NCI-H526 treated with DMSO at 0.1 percent for 48 hours (cell line): ENCODE results near the gene NBPF8.
"Not testable (repeated sequence)": the region's sequence is repeated elsewhere in the genome, so short reads cannot be mapped to it uniquely, and the experiment has no call there.

ENCODE experiments used
- DNase-seq: peaks from one replicate; lab custom pipeline; 2025; lab: John Stamatoyannopoulos, UW

Gene NBPF8, protein sequence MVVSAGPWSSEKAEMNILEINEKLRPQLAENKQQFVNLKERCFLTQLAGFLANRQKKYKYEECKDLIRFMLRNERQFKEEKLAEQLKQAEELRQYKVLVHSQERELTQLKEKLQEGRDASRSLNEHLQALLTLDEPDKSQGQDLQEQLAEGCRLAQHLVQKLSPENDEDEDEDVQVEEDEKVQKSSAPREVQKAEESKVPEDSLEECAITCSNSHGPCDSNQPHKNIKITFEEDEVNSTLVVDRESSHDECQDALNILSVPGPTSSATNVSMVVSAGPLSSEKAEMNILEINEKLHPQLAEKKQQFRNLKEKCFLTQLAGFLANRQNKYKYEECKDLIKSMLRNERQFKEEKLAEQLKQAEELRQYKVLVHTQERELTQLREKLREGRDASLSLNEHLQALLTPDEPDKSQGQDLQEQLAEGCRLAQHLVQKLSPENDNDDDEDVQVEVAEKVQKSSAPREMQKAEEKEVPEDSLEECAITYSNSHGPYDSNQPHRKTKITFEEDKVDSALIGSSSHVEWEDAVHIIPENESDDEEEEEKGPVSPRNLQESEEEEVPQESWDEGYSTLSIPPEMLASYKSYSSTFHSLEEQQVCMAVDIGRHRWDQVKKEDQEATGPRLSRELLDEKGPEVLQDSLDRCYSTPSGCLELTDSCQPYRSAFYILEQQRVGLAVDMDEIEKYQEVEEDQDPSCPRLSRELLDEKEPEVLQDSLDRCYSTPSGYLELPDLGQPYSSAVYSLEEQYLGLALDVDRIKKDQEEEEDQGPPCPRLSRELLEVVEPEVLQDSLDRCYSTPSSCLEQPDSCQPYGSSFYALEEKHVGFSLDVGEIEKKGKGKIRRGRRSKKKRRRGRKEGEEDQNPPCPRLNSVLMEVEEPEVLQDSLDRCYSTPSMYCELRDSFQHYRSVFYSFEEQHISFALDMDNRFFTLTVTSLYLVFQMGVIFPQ

DNA sequence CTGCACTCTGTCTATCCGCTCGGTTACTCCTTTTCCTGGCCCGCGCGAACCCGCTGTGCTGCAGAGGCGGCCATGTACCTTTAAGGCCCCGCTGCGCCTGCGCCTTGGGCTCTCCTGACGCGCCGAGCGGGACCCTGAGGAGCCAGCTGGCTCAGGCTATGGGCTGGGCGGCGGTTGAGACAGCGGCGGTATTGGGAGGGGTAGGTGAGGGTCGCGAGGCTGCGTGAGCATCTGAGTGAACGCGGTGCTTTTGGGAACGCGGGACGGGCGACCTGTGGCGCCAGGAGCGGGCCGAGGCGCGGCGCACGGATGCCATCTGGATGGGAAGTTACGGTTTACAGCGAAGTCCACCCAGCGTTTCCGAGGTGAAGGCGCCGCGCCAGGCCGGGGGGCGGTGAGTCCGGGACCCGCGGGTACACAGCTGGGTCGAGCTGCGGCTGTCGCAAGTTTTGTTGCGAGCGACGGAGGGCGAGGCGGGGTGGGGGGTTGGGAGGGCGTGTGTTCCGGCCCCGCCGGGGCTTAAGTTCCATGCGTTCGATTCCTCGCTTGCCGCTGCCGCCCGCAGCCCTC, at the start of gene NBPF8:
Gene NBPF8, plus strand, starts transcription at position 125 of the 570 bp plus-strand sequence. CDS start 21,488 bp downstream, outside the sequence.
- DNase-seq, result peak; percentile 11

DNA sequence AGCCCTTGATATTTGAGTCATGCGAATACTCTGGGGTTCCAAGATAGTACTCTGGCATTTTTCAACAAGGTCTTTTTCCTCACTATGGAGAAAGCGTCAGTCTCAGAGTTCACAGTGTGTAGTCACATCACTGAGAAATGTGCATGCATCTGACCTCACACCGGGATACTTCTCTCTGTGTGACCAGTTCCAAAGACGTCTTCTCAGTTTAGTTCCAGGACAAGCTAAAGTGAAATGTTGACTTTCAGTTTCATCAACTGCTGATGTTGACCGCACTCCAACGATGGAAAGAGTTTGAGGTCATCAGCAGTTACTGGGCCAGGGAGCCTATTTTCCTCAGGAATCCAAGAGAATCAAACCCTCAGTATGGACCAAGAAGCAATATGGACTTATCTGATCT, 47.1 kb upstream of the NBPF8 start:
- DNase-seq, result not testable (repeated sequence)

DNA sequence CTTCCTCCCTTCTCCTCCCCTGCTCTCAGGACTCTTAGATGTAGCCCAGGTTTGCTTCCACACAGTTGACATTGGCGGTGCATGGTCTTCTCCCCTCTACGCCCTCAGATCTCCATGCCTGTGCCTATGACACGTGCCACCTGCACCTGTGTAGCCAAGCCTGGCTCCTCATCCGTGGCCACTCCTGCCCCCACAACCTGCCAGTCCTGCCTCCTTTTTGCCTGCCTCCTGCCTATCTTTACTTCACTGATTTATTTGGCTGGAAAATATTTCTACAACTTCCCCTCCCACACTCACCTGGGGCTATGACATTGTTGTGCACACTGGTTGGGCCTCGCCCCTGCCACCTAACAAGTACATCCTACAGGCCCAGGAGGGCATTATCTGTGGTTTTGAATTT, 28.2 kb upstream of the NBPF8 start:
- not testable (repeated sequence) for DNase-seq

DNA sequence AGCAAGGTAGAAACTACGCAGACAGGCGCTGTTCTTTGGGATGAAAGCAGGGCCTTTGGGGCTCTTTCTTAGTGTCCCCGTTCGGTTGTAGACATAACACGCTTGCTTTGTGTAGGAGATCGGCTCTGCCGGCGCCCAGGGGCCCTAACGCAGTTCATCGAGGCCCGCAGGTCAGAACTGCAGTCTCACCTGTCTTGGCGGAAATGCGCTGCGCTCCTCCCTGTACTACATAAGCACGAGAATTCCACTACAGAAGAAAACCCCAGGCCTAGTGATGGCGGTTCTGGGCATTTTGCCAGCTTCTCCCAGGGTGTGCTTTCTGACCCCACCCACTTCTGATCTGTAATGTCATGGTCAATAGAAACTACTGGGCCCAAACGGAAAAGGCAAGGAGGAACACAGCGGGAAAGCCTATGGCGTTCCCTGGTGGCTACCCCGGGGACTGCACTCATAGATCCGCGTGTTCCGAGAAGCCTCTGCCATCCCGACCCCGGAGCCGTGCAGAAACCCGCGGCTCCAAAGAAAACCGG, 26.2 kb upstream of the NBPF8 start:
- peak; percentile 63 for DNase-seq

DNA sequence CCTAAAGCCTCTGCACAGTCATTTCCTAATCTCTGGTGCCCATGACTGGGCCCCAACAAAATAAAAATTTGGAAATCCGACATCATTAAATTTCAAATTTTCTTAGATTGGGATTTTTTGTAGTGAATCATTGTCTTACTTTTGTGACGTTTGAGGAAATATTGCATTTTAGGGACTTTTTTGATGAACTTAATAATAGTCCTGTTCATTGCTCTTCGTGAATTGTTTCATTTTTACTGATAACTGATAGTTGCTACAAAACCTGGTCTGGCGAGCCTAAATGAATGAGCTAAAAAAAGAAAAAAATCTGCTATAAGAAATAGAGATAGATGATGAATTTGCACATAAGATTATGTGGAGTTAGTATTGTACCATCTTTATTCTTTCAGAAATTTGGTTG, 23.5 kb upstream of the NBPF8 start:
- not testable (repeated sequence) for DNase-seq

DNA sequence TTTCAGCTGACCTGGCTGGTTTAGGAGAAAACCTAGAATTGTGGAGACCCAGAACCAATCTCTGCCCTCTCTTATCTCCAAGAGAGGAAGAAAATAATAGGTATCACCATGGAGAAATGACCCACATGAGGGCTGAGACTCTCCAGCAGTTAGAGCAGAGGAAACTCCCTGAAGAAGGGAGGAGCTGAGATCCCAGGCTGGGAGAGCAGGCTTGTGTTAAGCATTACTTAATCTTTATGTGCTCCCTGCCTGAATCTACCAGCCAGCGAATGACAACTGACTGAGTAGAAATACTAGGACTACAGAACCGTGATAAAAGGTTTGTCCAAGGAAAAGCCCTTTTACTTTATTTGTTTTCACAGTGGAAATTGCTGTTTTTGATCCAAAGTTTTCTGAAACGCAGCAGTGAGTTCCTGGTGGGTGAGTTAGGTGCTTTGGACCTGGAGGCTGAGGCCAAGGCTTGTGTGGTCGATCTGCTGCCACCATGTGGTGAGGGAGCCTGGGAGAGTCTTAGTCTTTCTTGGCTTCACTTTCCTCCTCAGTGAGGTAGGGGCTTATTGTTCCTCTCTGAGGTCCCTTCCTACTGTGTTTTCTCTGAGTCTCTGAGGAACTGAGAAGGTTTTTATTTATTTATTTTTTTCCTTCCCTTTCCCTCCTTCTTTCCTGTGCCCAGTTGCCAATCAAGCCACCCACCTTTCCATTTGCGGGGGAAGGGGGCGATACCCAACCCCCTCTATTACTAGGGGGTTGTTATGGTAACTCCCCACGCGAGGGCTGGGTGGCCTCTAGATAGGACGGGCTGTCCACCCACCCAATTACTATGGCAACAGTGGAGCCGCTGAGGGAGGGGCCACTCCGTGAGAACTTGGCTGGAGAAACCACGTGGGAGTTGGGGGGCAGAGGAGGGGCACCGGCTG, 21.3 kb upstream of the NBPF8 start:
- not testable (repeated sequence) for DNase-seq

DNA sequence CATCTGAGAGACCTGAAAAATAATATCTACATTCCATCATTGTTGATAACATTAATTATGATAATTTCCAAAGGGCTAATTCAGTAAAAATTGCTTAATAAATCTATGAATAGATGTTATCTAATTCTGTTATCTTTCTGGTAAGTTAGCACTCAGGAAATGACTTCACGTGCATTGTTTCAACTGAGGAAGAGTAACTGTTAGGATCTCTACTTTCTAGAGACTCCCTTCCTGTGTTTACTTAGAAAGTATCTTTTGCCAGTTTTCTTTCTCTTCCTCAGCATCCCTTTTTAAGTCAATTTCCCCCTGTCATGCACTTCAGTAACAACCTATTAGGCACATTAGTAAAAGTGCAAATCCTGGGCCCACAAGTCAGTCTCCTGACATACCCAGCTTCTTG, 9.5 kb upstream of the NBPF8 start:
- not testable (repeated sequence) for DNase-seq

DNA sequence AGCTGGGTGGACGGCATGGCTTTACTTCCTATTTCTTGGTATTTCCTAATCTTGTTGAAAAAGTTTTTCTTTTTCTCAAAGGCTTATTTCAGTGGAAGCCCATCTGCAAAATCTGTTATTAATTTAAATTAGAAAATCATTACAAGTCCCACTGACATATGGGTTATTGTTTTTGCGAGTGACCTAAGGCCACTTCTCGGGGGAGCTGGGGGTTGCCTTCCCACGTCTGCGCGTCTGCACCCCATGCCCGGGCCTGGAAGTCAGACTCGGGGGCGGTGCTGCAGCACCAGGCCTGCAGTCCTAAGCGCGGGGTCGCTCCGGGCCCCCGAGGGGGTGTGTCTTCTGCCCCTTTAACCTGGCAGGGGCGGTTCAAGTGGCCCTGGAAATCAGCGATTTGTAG, 384 bp upstream of the NBPF8 start:
- DNase-seq, result not testable (repeated sequence)

DNA sequence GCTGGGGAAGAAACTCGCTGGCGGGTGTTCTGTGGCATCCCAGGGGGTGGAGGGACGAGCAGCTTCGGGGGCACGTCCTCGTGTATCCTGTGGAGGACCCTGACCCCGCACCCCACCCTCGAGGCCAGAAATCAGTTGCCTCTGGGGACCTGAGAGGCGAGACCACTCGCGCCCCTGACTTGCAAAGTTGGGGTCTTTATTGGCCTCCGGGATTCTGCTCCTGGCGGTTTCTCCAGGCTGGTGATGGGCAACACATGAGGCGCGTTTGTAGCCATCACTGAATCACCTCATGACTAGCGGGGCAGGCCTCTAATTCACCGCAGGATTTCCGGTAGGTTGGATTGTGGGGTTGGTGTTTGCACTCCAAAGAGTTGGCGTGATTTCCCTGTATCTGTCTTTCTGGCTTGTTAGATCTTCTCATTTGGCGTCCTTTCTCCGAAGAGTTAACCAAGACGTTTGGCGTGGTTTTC, 692 bp downstream of the NBPF8 start:
- DNase-seq, result peak; percentile 14

DNA sequence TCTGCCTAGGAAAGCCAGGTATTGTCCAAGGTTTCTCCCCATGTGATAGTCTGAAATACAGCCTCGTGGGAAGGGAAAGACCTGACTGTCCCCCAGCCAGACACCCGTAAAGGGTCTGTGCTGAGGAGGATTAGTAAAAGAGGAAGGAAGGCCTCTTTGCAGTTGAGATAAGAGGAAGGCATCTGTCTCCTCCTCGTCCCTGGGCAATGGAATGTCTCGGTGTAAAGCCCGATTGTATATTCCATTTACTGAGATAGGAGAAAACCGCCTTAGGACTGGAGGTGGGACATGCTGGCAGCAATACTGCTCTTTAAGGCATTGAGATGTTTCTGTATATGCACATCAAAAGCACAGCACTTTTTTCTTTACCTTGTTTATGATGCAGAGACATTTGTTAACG, 10.2 kb downstream of the NBPF8 start:
- not testable (repeated sequence) for DNase-seq

DNA sequence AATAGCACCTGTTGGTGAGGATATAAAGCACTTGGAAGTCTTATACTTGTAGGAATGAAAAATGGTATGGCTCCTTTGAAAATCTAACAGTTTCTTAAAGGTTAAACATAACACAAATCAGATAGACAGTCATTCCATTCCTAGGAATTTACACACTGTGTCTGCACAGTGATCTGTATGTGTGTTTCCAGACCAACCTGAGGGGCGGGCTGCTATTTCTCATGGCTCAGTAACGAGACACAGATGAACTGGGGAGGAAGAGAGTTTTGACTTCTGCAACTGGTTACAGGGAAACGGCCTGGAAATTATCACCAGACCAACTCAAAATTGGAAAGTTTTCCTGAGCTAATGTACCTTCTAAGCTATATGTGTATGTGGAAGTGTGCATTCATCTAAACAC, 16.8 kb downstream of the NBPF8 start:
- DNase-seq, result not testable (repeated sequence)

DNA sequence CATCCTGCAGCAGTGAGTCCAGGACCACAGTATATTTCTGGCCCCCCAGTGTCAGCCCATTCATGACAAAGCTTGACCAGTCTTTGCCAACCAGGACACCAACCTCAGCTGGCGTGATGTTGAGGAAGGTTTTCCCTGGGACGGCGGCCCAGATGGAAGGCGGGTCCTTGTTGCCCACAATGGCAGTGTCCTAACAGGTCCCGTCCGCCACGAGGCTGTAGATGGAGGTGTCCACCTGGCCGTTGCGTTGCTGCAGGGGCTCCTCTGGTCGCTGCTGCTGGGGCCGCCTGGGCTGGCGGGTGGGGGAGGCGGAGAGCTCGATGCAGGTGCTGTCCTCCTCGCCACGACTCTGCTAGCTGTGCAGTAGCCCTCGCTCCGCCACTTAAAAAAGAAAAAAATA, 19.0 kb downstream of the NBPF8 start:
- not testable (repeated sequence) for DNase-seq

DNA sequence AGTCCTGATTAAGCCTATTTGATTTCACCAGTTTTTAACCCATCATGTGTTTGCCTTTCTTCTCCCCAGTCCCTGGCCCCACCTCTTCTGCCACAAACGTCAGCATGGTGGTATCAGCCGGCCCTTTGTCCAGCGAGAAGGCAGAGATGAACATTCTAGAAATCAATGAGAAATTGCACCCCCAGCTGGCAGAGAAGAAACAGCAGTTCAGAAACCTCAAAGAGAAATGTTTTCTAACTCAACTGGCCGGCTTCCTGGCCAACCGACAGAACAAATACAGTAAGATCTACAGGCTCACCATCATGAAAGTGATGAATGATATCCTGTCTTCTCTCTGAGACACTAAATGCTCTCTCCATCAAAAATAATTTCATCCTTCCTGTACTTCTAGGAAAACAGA, 34.3 kb downstream of the NBPF8 start:
- not testable (repeated sequence) for DNase-seq
